Stimulated activated CD8-positive, alpha-beta memory T cell treated with anti-CD3 and anti-CD28 coated beads, Interleukin-2, amount 100 ng/mL, for 48 hours (primary cell): Measurements from ENCODE around the gene PUS3.

ENCODE experiments used
- DNase-seq, 2 donors: peaks; one replicate each; pipeline ENCODE4 v3.0.0-alpha.2; 2020; ENCODE audit warnings: low read depth in 2 of 2

Gene PUS3

GRCh38 chr11:125941619-125942611 is 38.9 kb upstream of the PUS3 start:
- peak; percentile 16 to 40 for DNase-seq

- no peak for DNase-seq
Observed at GRCh38 chr11:125941267-125941618, 38.2 kb upstream of the PUS3 start.

- no peak for DNase-seq
Observed at GRCh38 chr11:125940145-125940544, 37.1 kb upstream of the PUS3 start.

- no peak for DNase-seq
Observed at GRCh38 chr11:125939081-125939521, 36.1 kb upstream of the PUS3 start.

- DNase-seq: no peak
Observed at GRCh38 chr11:125938418-125938817, 35.4 kb upstream of the PUS3 start.

GRCh38 chr11:125935618-125936199 is 32.7 kb upstream of the PUS3 start:
- no peak for DNase-seq

GRCh38 chr11:125935056-125935455 is 32.0 kb upstream of the PUS3 start:
- DNase-seq: no peak

GRCh38 chr11:125934473-125934872 is 31.5 kb upstream of the PUS3 start:
- no peak for DNase-seq

- peak; percentile 29 to 38 for DNase-seq
Observed at GRCh38 chr11:125933030-125933813, 30.2 kb upstream of the PUS3 start.

- no peak for DNase-seq
Observed at GRCh38 chr11:125932301-125932700, 29.3 kb upstream of the PUS3 start.

- no peak for DNase-seq
Observed at GRCh38 chr11:125931668-125932067, 28.7 kb upstream of the PUS3 start.

GRCh38 chr11:125931116-125931515 is 28.1 kb upstream of the PUS3 start:
- DNase-seq: no peak

GRCh38 chr11:125930076-125930450 is 27.1 kb upstream of the PUS3 start:
- DNase-seq: no peak

- no peak for DNase-seq
Observed at GRCh38 chr11:125929445-125930075, 26.6 kb upstream of the PUS3 start.

GRCh38 chr11:125926682-125927081 is 23.7 kb upstream of the PUS3 start:
- no peak for DNase-seq

GRCh38 chr11:125925804-125926203 is 22.8 kb upstream of the PUS3 start:
- no peak for DNase-seq

- DNase-seq: no peak
Observed at GRCh38 chr11:125925247-125925740, 22.3 kb upstream of the PUS3 start.

GRCh38 chr11:125924384-125925007 is 21.5 kb upstream of the PUS3 start:
- no peak for DNase-seq

- DNase-seq: no peak
Observed at GRCh38 chr11:125923633-125924032, 20.6 kb upstream of the PUS3 start.

GRCh38 chr11:125923012-125923579 is 20.1 kb upstream of the PUS3 start:
- peak; percentile 27 to 32 for DNase-seq

GRCh38 chr11:125922156-125922555 is 19.1 kb upstream of the PUS3 start:
- no peak for DNase-seq
